SK-N-MC (cell line): Measurements from ENCODE around the gene CHSY1.

Experiments
- EZH2 ChIP-seq: fragments of 200-600 bp; sonication (generic); IDR thresholded peaks from one replicate; pipeline ENCODE4 v1.6.1; 2017; ENCODE audit warnings: antibody characterized with exemption
- POLR2AphosphoS5 ChIP-seq: IDR thresholded peaks from 2 replicates; pipeline ENCODE4 v1.6.1; 2012; ENCODE audit warnings: mild to moderate bottlenecking, low read depth, low read length, borderline replicate concordance

DNA sequence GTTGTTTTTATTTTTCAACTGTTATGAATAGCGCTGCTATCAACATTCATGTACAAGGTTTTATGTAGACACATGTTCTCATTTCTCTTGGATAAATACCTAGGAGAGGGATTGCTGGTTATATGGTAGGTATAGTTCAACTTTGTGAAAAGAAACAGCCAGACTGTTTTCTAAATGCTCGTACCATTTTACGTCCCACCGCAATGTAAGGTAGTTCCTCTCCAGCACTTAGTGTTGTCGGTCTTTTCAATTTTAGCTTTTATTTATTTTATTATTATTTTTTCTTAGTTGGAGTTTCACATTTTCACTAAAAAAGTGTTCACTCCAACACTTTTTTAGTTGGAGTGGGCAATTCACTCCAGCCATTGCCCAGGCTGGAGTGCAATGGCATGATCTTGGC is 117.1 kb downstream of the CHSY1 start:
- TF ChIP-seq POLR2AphosphoS5 (no peak), EZH2 (no peak)
